OCI-LY7 (cell line): ENCODE results near the gene KIR3DL2.
"Not testable (repeated sequence)": the region's sequence is repeated elsewhere in the genome, so short reads cannot be mapped to it uniquely, and the experiment has no call there.

Source experiments
- CTCF ChIP-seq: fragments of 200-600 bp; sonication (generic); conservative IDR thresholded peaks from 2 replicates; pipeline ENCODE4 v1.5.1; 2014; ENCODE audit warnings: mild to moderate bottlenecking, antibody characterized with exemption, low read length, moderate library complexity, mixed read lengths
- EZH2phosphoT487 ChIP-seq: fragments of 200-600 bp; sonication (generic); IDR thresholded peaks from 2 replicates; pipeline ENCODE4 v1.6.1; 2018; ENCODE audit warnings: low read depth, borderline replicate concordance, mild to moderate bottlenecking, mixed run types, antibody characterized with exemption, low read length, moderate library complexity, mixed read lengths

- TF ChIP-seq CTCF, EZH2phosphoT487: not testable (repeated sequence)
Measured at GRCh38 chr19:54898685-54899084, 48.4 kb downstream of the KIR3DL2 start.
